NB4 (cell line): Measurements from ENCODE around the gene MAT2B.

Experiments
- DNase-seq: peaks from one replicate; pipeline ENCODE4 v3.0.0; 2010; ENCODE audit warnings: low read depth
- H3K4me3 ChIP-seq: one replicate; pipeline ENCODE4 v1.5.1; 2011; ENCODE audit warnings: mild to moderate bottlenecking, low read depth, low read length, moderate library complexity
- CTCF ChIP-seq: IDR thresholded peaks from one replicate; pipeline ENCODE4 v1.5.1; 2012; ENCODE audit warnings: low read depth, low read length
- MAX ChIP-seq: IDR thresholded peaks from 2 replicates; pipeline ENCODE4 v1.6.1; 2011; ENCODE audit warnings: low read depth, low read length
- MYC ChIP-seq: IDR thresholded peaks from 2 replicates; pipeline ENCODE4 v1.6.1; 2011; ENCODE audit warnings: low read depth, low read length
- POLR2A ChIP-seq: IDR thresholded peaks from 2 replicates; pipeline ENCODE4 v1.6.1; 2011; ENCODE audit warnings: mild to moderate bottlenecking; ENCODE audit not compliant: insufficient read length; ENCODE audit errors: extremely low read depth

MAT2B gene

GRCh38 chr5:163540696-163541095 is 35.3 kb downstream of the MAT2B start:
- TF ChIP-seq MAX (no peak), POLR2A (no peak), MYC (no peak), CTCF (no peak)
- DNase-seq: no peak
- no peak overlapping the region for H3K4me3 ChIP-seq

GRCh38 chr5:163542771-163543170 is 37.4 kb downstream of the MAT2B start:
- no peak overlapping the region for H3K4me3 ChIP-seq

GRCh38 chr5:163544041-163544440 is 38.6 kb downstream of the MAT2B start:
- no peak overlapping the region for H3K4me3 ChIP-seq
- TF ChIP-seq CTCF: no peak
- TF ChIP-seq MAX: no peak
- no peak for TF ChIP-seq POLR2A
- no peak for TF ChIP-seq MYC
- no peak for DNase-seq

More at GRCh38 chr5:163542771-163543170, 37.4 kb downstream of the MAT2B start:
- TF ChIP-seq CTCF (no peak), MAX (no peak), POLR2A (no peak), MYC (no peak)
- no peak for DNase-seq

- TF ChIP-seq POLR2A (no peak), CTCF (no peak), MAX (no peak)
- H3K4me3 ChIP-seq: no peak overlapping the region
- no peak for DNase-seq
Measured at GRCh38 chr5:163544836-163545235, 39.4 kb downstream of the MAT2B start.

- TF ChIP-seq MAX (no peak), POLR2A (no peak), CTCF (no peak), MYC (no peak)
- DNase-seq: no peak
- H3K4me3 ChIP-seq: no peak overlapping the region
Measured at GRCh38 chr5:163548649-163549048, 43.2 kb downstream of the MAT2B start.

- TF ChIP-seq POLR2A (no peak), MYC (no peak), CTCF (no peak), MAX (no peak)
Measured at GRCh38 chr5:163551156-163551555, 45.7 kb downstream of the MAT2B start.

More at GRCh38 chr5:163551156-163551555, 45.7 kb downstream of the MAT2B start:
- no peak for DNase-seq
- H3K4me3 ChIP-seq: no peak overlapping the region
